Keratinocyte (primary cell): ENCODE results near the gene RRAGD. TPM values are rescaled to one million over a fixed set of nuclear protein-coding genes. Genes with fewer than 3 reads are reported as not detected.

Source experiments
- DNase-seq: peaks from one replicate; pipeline ENCODE4 v3.0.0-alpha.2; 2011; ENCODE audit warnings: low read depth, missing footprints, low spot score
- FAIRE-seq: peaks from 2 replicates; lab custom pipeline; 2011; peaks lifted over from hg19 to GRCh38; lab: Jason Lieb, UNC
- H2AFZ ChIP-seq: 2 replicates; pipeline ENCODE4 v1.6.0; 2012; ENCODE audit warnings: low read length, control low read depth, inconsistent platforms; ENCODE audit not compliant: control insufficient read depth
- H3K27ac ChIP-seq: 2 replicates; pipeline ENCODE4 v1.5.1; 2011; ENCODE audit warnings: low read length; ENCODE audit not compliant: control insufficient read depth, insufficient read depth
- H3K27me3 ChIP-seq: 3 replicates; pipeline ENCODE4 v1.6.0; 2011; ENCODE audit warnings: low read length; ENCODE audit not compliant: control insufficient read depth, insufficient read depth; ENCODE audit errors: extremely low read depth
- H3K36me3 ChIP-seq, 2 experiments: 2 replicates in 1 of 2; 3 replicates in 1 of 2; pipeline ENCODE4 v1.5.1; 2011; ENCODE audit warnings: low read length in 2 of 2, mild to moderate bottlenecking in 1 of 2; ENCODE audit not compliant: control insufficient read depth in 2 of 2, insufficient read depth in 2 of 2; ENCODE audit errors: extremely low read depth in 1 of 2
- H3K4me1 ChIP-seq: 3 replicates; pipeline ENCODE4 v1.5.1; 2011; ENCODE audit warnings: low read length; ENCODE audit not compliant: control insufficient read depth, insufficient read depth; ENCODE audit errors: extremely low read depth
- H3K4me2 ChIP-seq: 3 replicates; pipeline ENCODE4 v1.6.0; 2011; ENCODE audit warnings: low read depth, low read length; ENCODE audit not compliant: control insufficient read depth, insufficient read depth; ENCODE audit errors: extremely low read depth
- H3K4me3 ChIP-seq, 3 experiments: fragments of 200-600 bp in 1 of 3; sonication (generic) in 1 of 3; 2 replicates in 2 of 3; 3 replicates in 1 of 3; pipeline ENCODE4 v1.5.1; 2011 to 2016; ENCODE audit warnings: low read length in 3 of 3, mild to moderate bottlenecking in 3 of 3, control low read depth in 2 of 3, inconsistent platforms in 1 of 3, low read depth in 1 of 3, mixed read lengths in 1 of 3, mixed run types in 1 of 3, moderate library complexity in 1 of 3; ENCODE audit not compliant: control insufficient read depth in 2 of 3, insufficient read depth in 2 of 3; ENCODE audit errors: extremely low read depth in 1 of 3
- H3K79me2 ChIP-seq: 2 replicates; pipeline ENCODE4 v1.6.0; 2012; ENCODE audit warnings: low read length; ENCODE audit not compliant: control insufficient read depth, insufficient read depth
- H3K9ac ChIP-seq: 3 replicates; pipeline ENCODE4 v1.6.0; 2011; ENCODE audit warnings: low read length; ENCODE audit not compliant: control insufficient read depth, insufficient read depth; ENCODE audit errors: extremely low read depth
- H3K9me1 ChIP-seq: 3 replicates; pipeline ENCODE4 v1.6.0; 2011; ENCODE audit warnings: low read length; ENCODE audit not compliant: control insufficient read depth, insufficient read depth; ENCODE audit errors: extremely low read depth
- H3K9me3 ChIP-seq: 2 replicates; pipeline ENCODE4 v1.5.1; 2012; ENCODE audit warnings: low read depth, low read length; ENCODE audit not compliant: control insufficient read depth
- H4K20me1 ChIP-seq: 3 replicates; pipeline ENCODE4 v1.6.0; 2011; ENCODE audit warnings: low read length; ENCODE audit not compliant: control insufficient read depth, insufficient read depth; ENCODE audit errors: extremely low read depth
- CTCF ChIP-seq, 3 experiments: IDR thresholded peaks in 1 of 3; conservative IDR thresholded peaks in 1 of 3; optimal IDR thresholded peaks in 1 of 3; 2 replicates in 2 of 3; 3 replicates in 1 of 3; pipeline versions ENCODE3 to v1.5.1; 2011; ENCODE audit warnings: low read length in 3 of 3, mild to moderate bottlenecking in 3 of 3, moderate library complexity in 2 of 3, control low read depth in 1 of 3, inconsistent platforms in 1 of 3; ENCODE audit not compliant: insufficient read depth in 2 of 3; ENCODE audit errors: extremely low read depth in 1 of 3
- EZH2 ChIP-seq: IDR thresholded peaks from one replicate; pipeline ENCODE4 v1.6.1; 2012; ENCODE audit warnings: inconsistent platforms, mild to moderate bottlenecking, low read length, moderate library complexity
- dilution Hi-C: fragments of 300-500 bp; cut with MboI; formaldehyde crosslinking; loops from one replicate; pipeline ENCODE4 v1.7.0; 2020; ENCODE audit warnings: low sequenced_read_pairs; ENCODE audit not compliant: extremely low pct_ligation_motif_present
- polyA plus RNA-seq, 5 experiments: library from polyadenylated mRNA; depleted of rRNA in 3 of 5; stranded (reverse) in 3 of 5; stranded (forward) in 1 of 5; unstranded in 1 of 5; fragments of >200 nt; gene quantifications; 1 replicate in 1 of 5; 2 replicates in 3 of 5; 3 replicates in 1 of 5; pipeline versions ENCODE4 v1.2.1 to v1.2.3, GENCODE V29; 2011 to 2012; ENCODE audit warnings: missing spikeins in 2 of 5, low read depth in 1 of 5, low replicate concordance in 1 of 5

RRAGD gene
- polyA plus RNA-seq, 1 donor (not counting 4 experiments of a cell fraction or from before 2014, with no cell fraction given) = 0.18 TPM

- H3K9me3 ChIP-seq = no peaks in the 10 kb centered on the region
- no peaks in the 10 kb centered on the region for H3K79me2 ChIP-seq
- no peaks in the 10 kb centered on the region for H3K36me3 ChIP-seq
- H2AFZ ChIP-seq = no peak within 1 kb of the TSS
- dilution Hi-C loops = no loop called here
- H3K9ac ChIP-seq = no peak within 1 kb of the TSS
- no peak for DNase-seq
- FAIRE-seq = no peak
- no peak for TF ChIP-seq CTCF (optimal IDR thresholded peaks at IDR 0.05 in 1 of 3, IDR thresholded peaks at IDR 0.05 in 1 of 3, conservative IDR thresholded peaks at IDR 0.05 in 1 of 3; ENCODE audit: extremely low read depth in 1 of 3, insufficient read depth in 2 of 3, low read length in 3 of 3)
- no peak for TF ChIP-seq EZH2
- H3K4me1 ChIP-seq = no peaks in the 10 kb centered on the region
- H3K4me3 ChIP-seq = no peak within 1 kb of the TSS
- H3K4me2 ChIP-seq = no peak within 1 kb of the TSS
- H4K20me1 ChIP-seq = no peaks in the 10 kb centered on the region
- H3K9me1 ChIP-seq = no peaks in the 10 kb centered on the region
- peaks cover 10% of the 10 kb centered on the region for H3K27me3 ChIP-seq
- no peak within 1 kb of the TSS for H3K27ac ChIP-seq
Measured at GRCh38 chr6:89315249-89315885, 96.7 kb downstream of the RRAGD start, which contains the start of gene GABRR2. Gene GABRR2, minus strand, starts transcription at chr6:89315299. Its CDS starts 134 bp downstream, at chr6:89315165.

DNA sequence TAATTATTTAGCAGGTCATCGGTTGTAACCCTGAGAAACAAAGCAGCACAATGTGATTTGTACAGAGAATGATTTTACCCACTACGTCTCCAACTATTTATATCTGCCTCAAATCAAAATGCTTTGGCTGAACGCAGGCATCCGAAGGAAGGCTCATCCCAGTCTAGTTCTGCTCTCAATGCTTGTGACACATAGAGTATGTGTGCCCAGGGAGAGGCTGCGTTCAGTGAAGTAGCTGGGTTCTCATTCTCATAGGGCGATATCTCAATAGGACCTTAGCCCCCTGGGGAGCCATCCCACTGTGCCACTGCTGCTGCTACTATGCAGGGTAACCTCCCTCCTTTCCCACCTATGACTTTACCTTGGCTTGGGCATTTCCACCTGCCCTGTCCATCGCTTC is 97.4 kb downstream of the RRAGD start:
- Histone ChIP-seq H3K27ac (no peak overlapping the region), H3K4me3 (no peak overlapping the region)

More for the DNA sequence above, 97.4 kb downstream of the RRAGD start:
- DNase-seq (no peak), FAIRE-seq (no peak)
- no peaks in the 10 kb centered on the region for H3K36me3 ChIP-seq
- no peak overlapping the region for H3K9ac ChIP-seq
- no peaks in the 10 kb centered on the region for H3K9me1 ChIP-seq
- dilution Hi-C loops = no loop called here
- H3K27me3 ChIP-seq = peaks cover 10% of the 10 kb centered on the region
- no peak overlapping the region for H2AFZ ChIP-seq
- H4K20me1 ChIP-seq = no peaks in the 10 kb centered on the region
- no peak overlapping the region for H3K4me2 ChIP-seq
- no peaks in the 10 kb centered on the region for H3K4me1 ChIP-seq
- no peak for TF ChIP-seq EZH2
- TF ChIP-seq CTCF (optimal IDR thresholded peaks at IDR 0.05 in 1 of 3, IDR thresholded peaks at IDR 0.05 in 1 of 3, conservative IDR thresholded peaks at IDR 0.05 in 1 of 3; ENCODE audit: extremely low read depth in 1 of 3, insufficient read depth in 2 of 3, low read length in 3 of 3) = no peak
- no peaks in the 10 kb centered on the region for H3K9me3 ChIP-seq
- H3K79me2 ChIP-seq = no peaks in the 10 kb centered on the region

Other genes with a start within 250 kb of the RRAGD start
- gene GABRR1, start 194.9 kb downstream of the RRAGD start, polyA plus RNA-seq = 0.04 TPM in 1 of 3 replicates, not detected in the others
- gene GABRR2, start 97.0 kb downstream of the RRAGD start, polyA plus RNA-seq = 0.03 to 0.12 TPM in 2 of 3 replicates, not detected in the other
- gene UBE2J1, start 59.6 kb downstream of the RRAGD start, polyA plus RNA-seq = 17.0 to 26.7 TPM (median 19.7 TPM) in 3 replicates
- gene ANKRD6, start 20.9 kb upstream of the RRAGD start, polyA plus RNA-seq = 5.7 to 9.4 TPM (median 5.8 TPM) in 3 replicates
- 25.9 to 43.0 TPM (median 34.0 TPM) in 3 replicates for gene LYRM2, start 226.5 kb upstream of the RRAGD start, polyA plus RNA-seq